B cell (primary cell): ENCODE results near the gene IFI44L.

Source experiments
- EZH2 ChIP-seq: IDR thresholded peaks from 2 replicates; pipeline ENCODE4 v1.6.1; 2012; ENCODE audit warnings: borderline replicate concordance, low read depth, mild to moderate bottlenecking, moderate library complexity, low read length; ENCODE audit not compliant: insufficient read depth, poor library complexity, severe bottlenecking
- TF ChIP-seq, protein P1 (sequence below): fragments of 200-600 bp; IDR thresholded peaks from one replicate; pipeline ENCODE4 v1.8.0; 2022; ENCODE audit warnings: antibody characterized with exemption, mild to moderate bottlenecking

DNA sequence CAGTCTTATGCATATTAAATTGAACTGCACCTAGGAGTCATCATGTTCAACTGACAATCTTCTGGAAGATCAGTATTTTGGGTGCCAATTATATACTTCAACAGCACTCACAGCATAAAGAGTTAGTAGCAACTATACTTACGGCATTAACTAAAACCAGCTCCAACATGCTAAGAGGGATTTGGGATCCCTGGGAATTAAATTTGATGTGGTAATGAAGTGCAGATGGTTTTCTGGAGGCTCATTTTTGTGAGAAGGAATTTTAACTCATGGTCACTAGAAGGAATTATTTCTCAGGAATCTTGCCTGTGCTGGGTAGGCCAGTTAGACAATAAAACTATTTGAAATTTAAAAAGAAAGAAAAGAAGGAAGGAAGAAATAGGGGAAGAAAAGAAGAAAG is 47.7 kb downstream of the IFI44L start:
- TF ChIP-seq EZH2, result no peak
- TF ChIP-seq, protein P1, sequence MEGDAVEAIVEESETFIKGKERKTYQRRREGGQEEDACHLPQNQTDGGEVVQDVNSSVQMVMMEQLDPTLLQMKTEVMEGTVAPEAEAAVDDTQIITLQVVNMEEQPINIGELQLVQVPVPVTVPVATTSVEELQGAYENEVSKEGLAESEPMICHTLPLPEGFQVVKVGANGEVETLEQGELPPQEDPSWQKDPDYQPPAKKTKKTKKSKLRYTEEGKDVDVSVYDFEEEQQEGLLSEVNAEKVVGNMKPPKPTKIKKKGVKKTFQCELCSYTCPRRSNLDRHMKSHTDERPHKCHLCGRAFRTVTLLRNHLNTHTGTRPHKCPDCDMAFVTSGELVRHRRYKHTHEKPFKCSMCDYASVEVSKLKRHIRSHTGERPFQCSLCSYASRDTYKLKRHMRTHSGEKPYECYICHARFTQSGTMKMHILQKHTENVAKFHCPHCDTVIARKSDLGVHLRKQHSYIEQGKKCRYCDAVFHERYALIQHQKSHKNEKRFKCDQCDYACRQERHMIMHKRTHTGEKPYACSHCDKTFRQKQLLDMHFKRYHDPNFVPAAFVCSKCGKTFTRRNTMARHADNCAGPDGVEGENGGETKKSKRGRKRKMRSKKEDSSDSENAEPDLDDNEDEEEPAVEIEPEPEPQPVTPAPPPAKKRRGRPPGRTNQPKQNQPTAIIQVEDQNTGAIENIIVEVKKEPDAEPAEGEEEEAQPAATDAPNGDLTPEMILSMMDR, result no peak
